Body of pancreas (tissue), 4 donors: ENCODE data around the gene ACSL4.

Experiments used
- POLR2A ChIP-seq, 3 donors: fragments of 450-650 bp; IDR thresholded peaks; one replicate each; pipeline ENCODE4 v1.6.1; 2016; ENCODE audit warnings: antibody characterized with exemption in 3 of 3, mild to moderate bottlenecking in 2 of 3
- TF ChIP-seq, protein P1 (sequence below), 7 experiments: fragments of 450-650 bp in 4 of 7; fragments of 200-600 bp in 3 of 7; sonication (generic) in 3 of 7; IDR thresholded peaks; one replicate each; pipeline ENCODE4 v1.5.1; 2016 to 2019; ENCODE audit warnings: antibody characterized with exemption in 7 of 7

GRCh38 chrX:109687903-109688302, 45.2 kb downstream of the ACSL4 start:
- TF ChIP-seq, protein P1, sequence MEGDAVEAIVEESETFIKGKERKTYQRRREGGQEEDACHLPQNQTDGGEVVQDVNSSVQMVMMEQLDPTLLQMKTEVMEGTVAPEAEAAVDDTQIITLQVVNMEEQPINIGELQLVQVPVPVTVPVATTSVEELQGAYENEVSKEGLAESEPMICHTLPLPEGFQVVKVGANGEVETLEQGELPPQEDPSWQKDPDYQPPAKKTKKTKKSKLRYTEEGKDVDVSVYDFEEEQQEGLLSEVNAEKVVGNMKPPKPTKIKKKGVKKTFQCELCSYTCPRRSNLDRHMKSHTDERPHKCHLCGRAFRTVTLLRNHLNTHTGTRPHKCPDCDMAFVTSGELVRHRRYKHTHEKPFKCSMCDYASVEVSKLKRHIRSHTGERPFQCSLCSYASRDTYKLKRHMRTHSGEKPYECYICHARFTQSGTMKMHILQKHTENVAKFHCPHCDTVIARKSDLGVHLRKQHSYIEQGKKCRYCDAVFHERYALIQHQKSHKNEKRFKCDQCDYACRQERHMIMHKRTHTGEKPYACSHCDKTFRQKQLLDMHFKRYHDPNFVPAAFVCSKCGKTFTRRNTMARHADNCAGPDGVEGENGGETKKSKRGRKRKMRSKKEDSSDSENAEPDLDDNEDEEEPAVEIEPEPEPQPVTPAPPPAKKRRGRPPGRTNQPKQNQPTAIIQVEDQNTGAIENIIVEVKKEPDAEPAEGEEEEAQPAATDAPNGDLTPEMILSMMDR (IDR thresholded peaks at IDR 0.05) = no peak
- TF ChIP-seq POLR2A (IDR thresholded peaks at IDR 0.05) = no peak
